Keratinocyte (primary cell): ENCODE data around the gene NUAK1.

Source experiments
- EZH2 ChIP-seq: IDR thresholded peaks from one replicate; pipeline ENCODE4 v1.6.1; 2012; ENCODE audit warnings: inconsistent platforms, mild to moderate bottlenecking, low read length, moderate library complexity
- TF ChIP-seq, protein P1 (sequence below), 3 experiments: IDR thresholded peaks in 1 of 3; conservative IDR thresholded peaks in 1 of 3; optimal IDR thresholded peaks in 1 of 3; 2 replicates in 2 of 3; 3 replicates in 1 of 3; pipeline versions ENCODE3 to v1.5.1; 2011; ENCODE audit warnings: low read length in 3 of 3, mild to moderate bottlenecking in 3 of 3, moderate library complexity in 2 of 3, control low read depth in 1 of 3, inconsistent platforms in 1 of 3; ENCODE audit not compliant: insufficient read depth in 2 of 3; ENCODE audit errors: extremely low read depth in 1 of 3

DNA sequence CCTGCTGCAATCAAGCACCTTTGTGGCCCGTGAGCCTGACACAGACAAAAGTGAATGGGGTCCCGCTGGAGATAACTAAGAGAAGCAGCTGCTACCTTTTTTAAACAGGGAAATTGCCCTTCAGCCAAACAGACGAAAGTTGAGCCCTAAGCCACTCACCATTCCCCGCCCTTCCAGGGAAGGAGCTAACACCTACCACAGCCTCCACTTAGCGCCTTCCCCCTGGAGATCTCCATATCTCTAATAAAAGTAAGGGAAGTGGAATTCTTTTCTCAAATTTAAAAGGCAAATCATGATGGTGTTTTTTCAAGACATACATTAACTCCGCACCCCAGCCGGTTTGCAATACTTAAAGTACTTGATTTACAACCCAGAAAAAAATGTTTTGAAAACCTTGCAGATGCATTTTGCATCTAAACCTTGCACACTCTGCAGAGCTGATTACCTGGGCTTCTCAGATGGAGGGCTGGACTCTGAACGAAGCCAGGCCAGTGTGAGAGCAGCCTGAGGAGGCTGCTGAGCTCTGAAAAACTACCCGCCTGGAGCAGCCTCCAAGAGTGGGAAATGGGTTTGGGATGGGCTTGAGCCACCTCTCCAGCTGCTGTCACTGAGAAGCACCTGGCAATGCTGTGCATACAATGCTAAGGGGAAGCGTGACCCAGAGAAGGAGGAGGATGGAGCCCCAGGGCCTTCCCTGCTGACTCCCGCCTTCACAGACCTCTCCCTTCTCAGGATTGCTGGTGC lies 10.0 kb downstream of the NUAK1 start:
- TF ChIP-seq, protein P1, sequence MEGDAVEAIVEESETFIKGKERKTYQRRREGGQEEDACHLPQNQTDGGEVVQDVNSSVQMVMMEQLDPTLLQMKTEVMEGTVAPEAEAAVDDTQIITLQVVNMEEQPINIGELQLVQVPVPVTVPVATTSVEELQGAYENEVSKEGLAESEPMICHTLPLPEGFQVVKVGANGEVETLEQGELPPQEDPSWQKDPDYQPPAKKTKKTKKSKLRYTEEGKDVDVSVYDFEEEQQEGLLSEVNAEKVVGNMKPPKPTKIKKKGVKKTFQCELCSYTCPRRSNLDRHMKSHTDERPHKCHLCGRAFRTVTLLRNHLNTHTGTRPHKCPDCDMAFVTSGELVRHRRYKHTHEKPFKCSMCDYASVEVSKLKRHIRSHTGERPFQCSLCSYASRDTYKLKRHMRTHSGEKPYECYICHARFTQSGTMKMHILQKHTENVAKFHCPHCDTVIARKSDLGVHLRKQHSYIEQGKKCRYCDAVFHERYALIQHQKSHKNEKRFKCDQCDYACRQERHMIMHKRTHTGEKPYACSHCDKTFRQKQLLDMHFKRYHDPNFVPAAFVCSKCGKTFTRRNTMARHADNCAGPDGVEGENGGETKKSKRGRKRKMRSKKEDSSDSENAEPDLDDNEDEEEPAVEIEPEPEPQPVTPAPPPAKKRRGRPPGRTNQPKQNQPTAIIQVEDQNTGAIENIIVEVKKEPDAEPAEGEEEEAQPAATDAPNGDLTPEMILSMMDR (optimal IDR thresholded peaks at IDR 0.05 in 1 of 3, IDR thresholded peaks at IDR 0.05 in 1 of 3, conservative IDR thresholded peaks at IDR 0.05 in 1 of 3; ENCODE audit: extremely low read depth in 1 of 3, insufficient read depth in 2 of 3, low read length in 3 of 3): no peak
- TF ChIP-seq EZH2: no peak
